ENCODE data around the gene CEP112. TPM values are rescaled to one million over a fixed set of nuclear protein-coding genes. Genes with fewer than 3 reads are reported as not detected.

Gene CEP112
- polyA plus RNA-seq, 1 donor from 2014 or later = 6.0 TPM

DNA sequence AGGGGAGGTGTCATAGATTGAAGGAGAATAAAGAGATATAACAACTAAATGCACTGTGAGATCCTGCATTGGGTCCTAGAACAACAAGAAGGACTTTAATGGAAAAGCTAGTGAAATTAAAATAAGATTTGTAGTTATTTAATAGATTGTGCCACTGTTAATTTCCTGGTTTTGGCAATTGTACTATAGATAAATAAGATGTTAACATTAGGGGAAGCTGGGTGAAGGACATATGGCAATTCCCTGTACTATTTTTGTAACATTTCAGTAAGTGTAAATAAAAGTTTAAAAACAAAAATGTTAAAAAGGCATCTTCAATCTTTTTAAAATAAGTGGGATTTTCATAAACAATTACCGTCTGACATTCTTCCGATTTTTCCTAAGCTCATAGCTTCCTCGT lies 372.1 kb downstream of the CEP112 start:
- H3K4me2 ChIP-seq (ENCODE audit: low read length) = no peak overlapping the region
- H3K9ac ChIP-seq (ENCODE audit: low read length) = no peak overlapping the region
- H3F3A ChIP-seq (ENCODE audit: insufficient read depth, low read length, poor library complexity, severe bottlenecking) = no peaks in the 10 kb centered on the region
- H4K20me1 ChIP-seq (ENCODE audit: insufficient read depth) = no peaks in the 10 kb centered on the region
- no peak overlapping the region for H3K4me3 ChIP-seq (ENCODE audit: low read length)
- H3K27ac ChIP-seq (ENCODE audit: low read length) = no peak overlapping the region
- H2AFZ ChIP-seq (ENCODE audit: low read depth, low read length) = no peak overlapping the region
- TF ChIP-seq MXI1 (conservative IDR thresholded peaks at IDR 0.05; ENCODE audit: poor library complexity, severe bottlenecking) = no peak
- TF ChIP-seq REST (IDR thresholded peaks at IDR 0.05; ENCODE audit: borderline replicate concordance) = no peak
- TF ChIP-seq EZH2 (IDR thresholded peaks at IDR 0.05; ENCODE audit: borderline replicate concordance, insufficient read depth, low read length, poor library complexity, severe bottlenecking) = no peak
- TF ChIP-seq TAF1 (IDR thresholded peaks at IDR 0.05; ENCODE audit: low read depth) = no peak
- no peak for TF ChIP-seq EP300 (conservative IDR thresholded peaks at IDR 0.05; ENCODE audit: poor library complexity, severe bottlenecking)
- no peak for TF ChIP-seq RAD21 (conservative IDR thresholded peaks at IDR 0.05)
- no peak for TF ChIP-seq SMC3 (conservative IDR thresholded peaks at IDR 0.05; ENCODE audit: poor library complexity)
- TF ChIP-seq POLR2AphosphoS5 (IDR thresholded peaks at IDR 0.05) = no peak
- TF ChIP-seq, protein P1, sequence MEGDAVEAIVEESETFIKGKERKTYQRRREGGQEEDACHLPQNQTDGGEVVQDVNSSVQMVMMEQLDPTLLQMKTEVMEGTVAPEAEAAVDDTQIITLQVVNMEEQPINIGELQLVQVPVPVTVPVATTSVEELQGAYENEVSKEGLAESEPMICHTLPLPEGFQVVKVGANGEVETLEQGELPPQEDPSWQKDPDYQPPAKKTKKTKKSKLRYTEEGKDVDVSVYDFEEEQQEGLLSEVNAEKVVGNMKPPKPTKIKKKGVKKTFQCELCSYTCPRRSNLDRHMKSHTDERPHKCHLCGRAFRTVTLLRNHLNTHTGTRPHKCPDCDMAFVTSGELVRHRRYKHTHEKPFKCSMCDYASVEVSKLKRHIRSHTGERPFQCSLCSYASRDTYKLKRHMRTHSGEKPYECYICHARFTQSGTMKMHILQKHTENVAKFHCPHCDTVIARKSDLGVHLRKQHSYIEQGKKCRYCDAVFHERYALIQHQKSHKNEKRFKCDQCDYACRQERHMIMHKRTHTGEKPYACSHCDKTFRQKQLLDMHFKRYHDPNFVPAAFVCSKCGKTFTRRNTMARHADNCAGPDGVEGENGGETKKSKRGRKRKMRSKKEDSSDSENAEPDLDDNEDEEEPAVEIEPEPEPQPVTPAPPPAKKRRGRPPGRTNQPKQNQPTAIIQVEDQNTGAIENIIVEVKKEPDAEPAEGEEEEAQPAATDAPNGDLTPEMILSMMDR (IDR thresholded peaks at IDR 0.05; ENCODE audit: poor library complexity, severe bottlenecking) = no peak
- no peaks in the 10 kb centered on the region for H3K9me3 ChIP-seq (ENCODE audit: low read length)
- no peaks in the 10 kb centered on the region for H3K36me3 ChIP-seq (ENCODE audit: insufficient read depth, low read length)
- no peaks in the 10 kb centered on the region for H3K9me2 ChIP-seq (ENCODE audit: insufficient read depth, low read length)
- no peaks in the 10 kb centered on the region for H3K79me2 ChIP-seq (replicated peaks; ENCODE audit: insufficient read depth, low read length)
- no peaks in the 10 kb centered on the region for H3K27me3 ChIP-seq (ENCODE audit: insufficient read depth, low read depth, low read length)

- Histone ChIP-seq H3K27me3 (ENCODE audit: insufficient read depth, low read depth, low read length) (no peaks in the 10 kb centered on the region), H3K9me3 (ENCODE audit: low read length) (no peaks in the 10 kb centered on the region), H3K9ac (ENCODE audit: low read length) (no peak overlapping the region), H3K4me3 (ENCODE audit: low read length) (no peak overlapping the region), H2AFZ (ENCODE audit: low read depth, low read length) (no peak overlapping the region), H3K36me3 (ENCODE audit: insufficient read depth, low read length) (no peaks in the 10 kb centered on the region), H3K27ac (ENCODE audit: low read length) (no peak overlapping the region), H3K79me2 (replicated peaks; ENCODE audit: insufficient read depth, low read length) (no peaks in the 10 kb centered on the region), H4K20me1 (ENCODE audit: insufficient read depth) (no peaks in the 10 kb centered on the region), H3K9me2 (ENCODE audit: insufficient read depth, low read length) (no peaks in the 10 kb centered on the region), H3K4me2 (ENCODE audit: low read length) (no peak overlapping the region), H3F3A (ENCODE audit: insufficient read depth, low read length, poor library complexity, severe bottlenecking) (no peaks in the 10 kb centered on the region)
- TF ChIP-seq EZH2 (IDR thresholded peaks at IDR 0.05; ENCODE audit: borderline replicate concordance, insufficient read depth, low read length, poor library complexity, severe bottlenecking) (no peak), RAD21 (conservative IDR thresholded peaks at IDR 0.05) (no peak), TAF1 (IDR thresholded peaks at IDR 0.05; ENCODE audit: low read depth) (no peak), SMC3 (conservative IDR thresholded peaks at IDR 0.05; ENCODE audit: poor library complexity) (no peak), POLR2AphosphoS5 (IDR thresholded peaks at IDR 0.05) (no peak), MXI1 (conservative IDR thresholded peaks at IDR 0.05; ENCODE audit: poor library complexity, severe bottlenecking) (no peak), EP300 (conservative IDR thresholded peaks at IDR 0.05; ENCODE audit: poor library complexity, severe bottlenecking) (no peak), REST (IDR thresholded peaks at IDR 0.05; ENCODE audit: borderline replicate concordance) (no peak)
- TF ChIP-seq, protein P1 (IDR thresholded peaks at IDR 0.05; ENCODE audit: poor library complexity, severe bottlenecking) = no peak
Measured at GRCh38 chr17:65817951-65818350, 374.0 kb downstream of the CEP112 start.

Data from neural cell (in vitro differentiated cells).